Mononuclear cell (primary cell): Measurements from ENCODE around the gene TM4SF18. TPM values are rescaled to one million over a fixed set of nuclear protein-coding genes. Genes with fewer than 3 reads are reported as not detected.

Experiments used
- H3K27me3 ChIP-seq: 2 replicates; pipeline ENCODE4 v1.6.0; 2011; ENCODE audit warnings: low read length, control low read depth; ENCODE audit not compliant: insufficient read depth
- H3K4me1 ChIP-seq: 2 replicates; pipeline ENCODE4 v1.5.1; 2011; ENCODE audit warnings: mild to moderate bottlenecking, low read length, control low read depth; ENCODE audit not compliant: insufficient read depth
- H3K4me3 ChIP-seq: 2 replicates; pipeline ENCODE4 v1.5.1; 2011; ENCODE audit warnings: mild to moderate bottlenecking, low read length, moderate library complexity
- H3K9me3 ChIP-seq: 2 replicates; pipeline ENCODE4 v1.5.1; 2011; ENCODE audit warnings: low read depth, mild to moderate bottlenecking, control low read depth, low read length
- total RNA-seq: library from RNA; depleted of rRNA; stranded (reverse); fragments of >200 nt; gene quantifications from one replicate; pipeline ENCODE4 v1.2.3, GENCODE V29; 2012

The TM4SF18 gene
- total RNA-seq, 1 donor: under 0.01 TPM

- no peaks in the 10 kb centered on the region for H3K9me3 ChIP-seq
- no peaks in the 10 kb centered on the region for H3K27me3 ChIP-seq
- H3K4me1 ChIP-seq: peaks cover 46% of the 10 kb centered on the region
- H3K4me3 ChIP-seq: no peak overlapping the region
These were observed 40.0 kb upstream of the TM4SF18 start for GRCh38 chr3:149373235-149374125.

- H3K9me3 ChIP-seq: no peaks in the 10 kb centered on the region
- no peak overlapping the region for H3K4me3 ChIP-seq
- no peaks in the 10 kb centered on the region for H3K27me3 ChIP-seq
- H3K4me1 ChIP-seq: peaks cover 39% of the 10 kb centered on the region
These were observed 38.3 kb upstream of the TM4SF18 start for GRCh38 chr3:149371723-149372114.

- Histone ChIP-seq H3K9me3 (no peaks in the 10 kb centered on the region), H3K4me1 (peaks cover 39% of the 10 kb centered on the region), H3K27me3 (no peaks in the 10 kb centered on the region), H3K4me3 (no peak overlapping the region)
These were observed 37.7 kb upstream of the TM4SF18 start for GRCh38 chr3:149371001-149371722.

- no peaks in the 10 kb centered on the region for H3K9me3 ChIP-seq
- no peak overlapping the region for H3K4me3 ChIP-seq
- peaks cover 36% of the 10 kb centered on the region for H3K4me1 ChIP-seq
- no peaks in the 10 kb centered on the region for H3K27me3 ChIP-seq
These were observed 36.8 kb upstream of the TM4SF18 start for GRCh38 chr3:149369991-149370866.

- Histone ChIP-seq H3K4me3 (no peak overlapping the region), H3K27me3 (no peaks in the 10 kb centered on the region), H3K4me1 (peaks cover 25% of the 10 kb centered on the region), H3K9me3 (no peaks in the 10 kb centered on the region)
These were observed 35.5 kb upstream of the TM4SF18 start for GRCh38 chr3:149368674-149369497.

- Histone ChIP-seq H3K27me3 (no peaks in the 10 kb centered on the region), H3K9me3 (no peaks in the 10 kb centered on the region)
These were observed 34.8 kb upstream of the TM4SF18 start for GRCh38 chr3:149368201-149368673.

GRCh38 chr3:149366941-149367840, 33.8 kb upstream of the TM4SF18 start:
- Histone ChIP-seq H3K4me3 (no peak overlapping the region), H3K9me3 (no peaks in the 10 kb centered on the region), H3K27me3 (no peaks in the 10 kb centered on the region), H3K4me1 (peaks cover 14% of the 10 kb centered on the region)

More at GRCh38 chr3:149368201-149368673, 34.8 kb upstream of the TM4SF18 start:
- Histone ChIP-seq H3K4me1 (peaks cover 19% of the 10 kb centered on the region), H3K4me3 (no peak overlapping the region)

- Histone ChIP-seq H3K9me3 (no peaks in the 10 kb centered on the region), H3K4me3 (no peak overlapping the region), H3K27me3 (no peaks in the 10 kb centered on the region), H3K4me1 (peaks cover 6% of the 10 kb centered on the region)
These were observed 32.6 kb upstream of the TM4SF18 start for GRCh38 chr3:149366031-149366430.

GRCh38 chr3:149364624-149365023, 31.2 kb upstream of the TM4SF18 start:
- H3K9me3 ChIP-seq: no peaks in the 10 kb centered on the region
- no peak overlapping the region for H3K4me3 ChIP-seq
- no peaks in the 10 kb centered on the region for H3K4me1 ChIP-seq
- H3K27me3 ChIP-seq: no peaks in the 10 kb centered on the region

GRCh38 chr3:149363053-149363452, 29.6 kb upstream of the TM4SF18 start:
- Histone ChIP-seq H3K4me1 (no peaks in the 10 kb centered on the region), H3K27me3 (no peaks in the 10 kb centered on the region), H3K4me3 (no peak overlapping the region), H3K9me3 (no peaks in the 10 kb centered on the region)

GRCh38 chr3:149362366-149362765, 28.9 kb upstream of the TM4SF18 start:
- no peak overlapping the region for H3K4me3 ChIP-seq
- H3K9me3 ChIP-seq: no peaks in the 10 kb centered on the region
- no peaks in the 10 kb centered on the region for H3K4me1 ChIP-seq
- no peaks in the 10 kb centered on the region for H3K27me3 ChIP-seq

- Histone ChIP-seq H3K4me1 (no peaks in the 10 kb centered on the region), H3K9me3 (no peaks in the 10 kb centered on the region), H3K27me3 (no peaks in the 10 kb centered on the region), H3K4me3 (no peak overlapping the region)
These were observed 23.2 kb upstream of the TM4SF18 start for GRCh38 chr3:149356630-149357029.

GRCh38 chr3:149356044-149356592, 22.7 kb upstream of the TM4SF18 start:
- no peaks in the 10 kb centered on the region for H3K9me3 ChIP-seq
- H3K4me1 ChIP-seq: no peaks in the 10 kb centered on the region
- H3K4me3 ChIP-seq: no peak overlapping the region
- H3K27me3 ChIP-seq: no peaks in the 10 kb centered on the region
